ENCODE measurements around the gene OR8B12.
"Not testable (repeated sequence)": the region's sequence is repeated elsewhere in the genome, so short reads cannot be mapped to it uniquely, and the experiment has no call there.

The OR8B12 gene

DNA sequence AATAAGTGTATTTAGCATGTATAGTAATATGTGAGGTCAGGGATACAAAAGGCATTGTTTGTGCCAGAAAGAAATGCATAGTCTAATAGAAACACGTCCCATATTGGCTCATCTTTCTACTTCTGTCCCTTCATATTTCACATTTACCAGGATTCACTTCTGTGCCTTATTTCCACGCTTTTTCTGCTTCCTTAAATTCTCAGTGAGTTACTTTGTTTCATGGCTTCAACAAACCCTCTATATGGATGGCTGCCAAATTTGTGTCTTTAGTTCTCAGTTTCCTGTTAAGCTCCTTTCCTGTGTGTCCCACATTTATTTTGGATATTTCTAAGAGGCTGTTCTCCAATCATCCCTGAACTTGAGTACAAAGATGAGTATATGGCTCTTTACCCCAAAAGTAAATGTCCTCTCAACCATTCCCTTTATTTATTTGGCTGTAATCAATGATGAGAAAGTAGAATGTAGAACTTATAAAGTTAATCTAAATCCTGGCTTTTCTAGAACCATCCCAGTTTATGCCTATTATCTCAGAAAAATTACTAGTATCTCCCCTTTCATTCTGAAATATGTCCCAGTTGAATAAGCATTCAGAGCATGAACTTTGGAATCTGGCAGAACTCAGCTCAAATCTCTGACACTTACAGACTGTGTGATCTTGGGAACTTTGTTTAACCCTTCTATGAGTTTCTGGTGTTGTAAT is 23.5 kb downstream of the OR8B12 start:
- DNase-seq: no peak

DNA sequence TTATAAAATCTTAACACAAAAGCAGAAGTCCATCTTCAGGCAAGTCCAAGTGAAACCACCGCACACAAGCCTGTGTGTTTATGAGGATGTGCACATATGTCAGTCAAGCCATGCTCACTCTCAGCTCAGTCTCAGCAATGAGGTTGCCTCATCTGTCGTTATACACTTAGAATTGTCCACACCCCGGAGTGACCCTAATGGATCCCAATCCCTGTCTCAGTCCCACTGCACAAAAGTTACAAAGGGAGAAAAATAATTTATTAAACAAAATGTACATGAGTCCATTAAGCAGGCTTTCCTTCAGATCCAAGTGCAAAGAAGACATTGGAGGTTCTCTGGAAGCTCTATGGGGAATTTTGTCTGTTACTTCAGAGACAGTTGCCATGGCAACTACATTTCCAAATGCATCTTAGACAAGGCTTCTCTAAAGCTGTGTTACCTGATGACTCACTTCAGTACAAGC is 24.4 kb downstream of the OR8B12 start:
- DNase-seq: no peak

DNA sequence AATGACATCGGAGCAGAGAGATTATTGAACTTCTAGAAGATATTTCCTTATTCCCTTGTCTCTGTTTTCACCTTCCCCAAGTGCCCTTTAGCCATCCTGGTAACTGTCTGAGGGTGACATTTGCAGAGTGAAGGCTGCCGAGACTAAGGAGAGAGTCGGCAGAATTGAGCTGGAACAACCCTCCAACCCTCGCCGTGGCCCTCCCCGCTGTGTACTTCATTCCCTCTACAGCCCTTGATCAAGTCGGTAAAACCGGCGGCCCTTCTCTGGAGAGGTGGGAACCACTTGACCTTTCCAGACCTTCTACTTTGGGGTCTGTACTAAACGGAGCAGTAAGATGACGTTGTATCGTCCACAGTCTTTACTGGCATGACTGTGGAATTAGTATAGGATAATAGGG is 26.1 kb downstream of the OR8B12 start:
- DNase-seq: no peak

DNA sequence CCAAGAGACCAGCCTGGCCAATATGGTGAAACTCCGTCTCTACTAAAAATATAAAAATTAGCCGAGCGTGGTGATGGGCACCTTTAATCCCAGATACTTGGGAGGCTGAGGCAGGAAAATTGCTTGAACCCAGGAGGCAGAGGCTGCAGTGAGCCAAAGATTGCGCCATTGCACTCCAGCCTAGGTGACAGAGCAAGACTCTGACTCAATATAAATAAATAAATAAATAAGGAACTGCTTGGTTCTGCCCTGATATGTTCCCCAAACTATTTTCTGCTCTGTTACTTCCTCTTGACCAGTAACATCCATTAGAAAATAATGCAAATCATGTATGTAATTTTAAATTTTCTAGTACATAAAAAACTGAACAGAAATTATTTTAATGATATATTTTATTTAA is 28.8 kb downstream of the OR8B12 start:
- DNase-seq: not testable (repeated sequence)

DNA sequence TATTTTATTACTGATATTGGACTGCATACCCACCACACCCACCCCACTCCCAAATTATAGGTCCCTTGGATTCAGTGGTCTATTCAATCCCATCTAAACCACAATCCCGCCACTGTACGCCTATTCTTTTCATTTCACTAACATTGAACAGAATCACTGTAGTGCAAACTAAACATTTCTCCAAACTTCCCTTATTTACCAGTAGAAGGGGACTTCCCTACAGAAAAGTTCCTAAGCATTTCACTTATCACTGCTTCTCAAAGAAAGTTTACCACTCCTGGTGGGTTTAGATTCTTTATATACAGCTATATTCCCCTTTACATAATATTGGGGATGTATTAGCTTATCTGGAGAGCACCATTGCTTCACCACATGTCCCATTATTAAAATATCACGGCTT is 29.3 kb downstream of the OR8B12 start:
- no peak for DNase-seq

DNA sequence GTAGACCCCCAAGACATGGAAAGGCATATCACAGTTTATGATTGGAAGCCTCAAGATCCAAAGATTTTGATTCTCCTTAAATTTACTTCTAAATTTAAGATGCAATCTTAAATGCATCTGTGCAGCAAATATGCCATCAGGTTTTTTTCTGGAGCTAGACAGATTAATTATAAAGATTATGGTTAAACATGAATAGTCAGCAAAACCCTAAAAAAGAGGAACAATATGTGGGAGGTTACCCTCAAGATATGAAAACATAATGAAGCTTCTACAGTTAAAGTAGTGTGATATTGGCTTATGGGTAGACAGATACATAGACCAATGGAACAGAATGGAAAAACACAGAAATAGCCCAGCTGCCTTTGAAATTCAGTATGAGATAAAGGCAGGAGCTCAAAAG is 31.7 kb downstream of the OR8B12 start:
- DNase-seq: no peak

DNA sequence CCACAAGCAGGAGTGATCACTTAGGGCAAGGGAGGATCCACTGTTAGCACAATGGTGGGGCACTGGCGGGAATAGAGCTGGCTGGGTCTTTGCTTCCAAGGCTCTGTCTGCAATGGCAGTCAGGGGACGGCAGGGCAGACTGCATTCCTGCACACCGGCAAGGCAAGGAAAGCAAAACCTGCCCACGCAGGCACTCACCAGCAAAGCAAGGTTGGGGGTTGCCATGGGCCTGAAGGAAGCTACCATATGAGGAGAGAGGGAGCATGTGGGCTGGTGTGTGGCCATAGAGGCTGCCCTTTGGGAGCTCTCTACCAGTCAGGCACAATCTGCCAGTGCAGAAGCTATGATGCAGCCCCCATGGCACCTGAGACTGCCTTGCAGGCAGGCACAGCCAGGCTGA is 33.2 kb downstream of the OR8B12 start:
- DNase-seq: no peak

DNA sequence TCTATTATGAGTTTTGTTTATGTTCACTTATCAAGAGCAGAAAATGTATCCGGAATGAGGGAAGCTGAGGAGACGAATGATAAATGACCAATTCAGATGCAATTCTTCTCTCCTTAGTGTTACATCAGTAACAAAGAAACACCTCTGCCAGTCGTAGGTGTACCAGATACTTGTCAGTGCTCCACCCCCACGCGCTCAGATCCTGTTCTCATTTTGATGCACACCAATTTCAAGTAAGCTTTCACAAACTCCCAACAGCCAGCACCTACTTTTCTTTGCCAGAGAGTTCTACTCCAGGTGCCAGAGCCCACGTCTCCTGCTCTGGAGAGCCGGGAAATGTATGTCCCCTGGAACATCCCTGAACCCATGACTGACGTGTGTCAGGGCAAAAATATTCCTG is 43.7 kb downstream of the OR8B12 start:
- DNase-seq: no peak

DNA sequence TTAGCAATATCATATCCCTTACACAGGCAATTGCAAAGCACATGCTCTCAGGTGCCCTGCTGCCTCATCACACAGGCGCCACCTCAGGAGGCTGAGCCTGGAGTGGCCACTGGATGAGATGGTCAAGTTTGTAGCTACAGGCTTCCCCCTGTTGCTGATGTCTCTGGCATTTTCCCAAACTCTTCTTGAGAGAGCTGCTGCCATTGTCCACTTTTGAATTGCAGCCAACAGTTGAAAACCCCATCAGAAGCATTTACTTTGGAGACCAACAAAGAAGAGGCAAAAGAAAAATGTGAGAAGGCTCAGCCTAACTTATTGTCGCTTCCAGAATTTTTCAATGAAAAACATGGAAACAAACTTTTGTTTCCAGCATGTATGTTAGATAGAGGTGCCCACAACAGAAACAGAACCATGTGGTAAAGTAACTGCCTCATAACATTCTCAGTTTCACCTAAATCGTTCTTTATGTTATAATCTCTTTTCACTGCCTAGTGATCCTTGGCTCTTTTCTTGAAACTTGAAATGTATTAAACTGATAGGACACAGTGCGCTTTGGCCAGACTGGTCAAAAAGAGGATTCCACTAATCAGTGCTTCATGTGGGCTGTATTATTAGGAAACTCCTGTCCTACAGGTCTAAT is 50.3 kb downstream of the OR8B12 start:
- no peak for DNase-seq

Measured in C1 segment of cervical spinal cord (tissue), 14 donors.